Suprapubic skin (tissue), 4 donors: ENCODE results near the gene OGG1. TPM values are rescaled to one million over a fixed set of nuclear protein-coding genes. Genes with fewer than 3 reads are reported as not detected.

Experiments used
- DNase-seq, 2 donors: peaks; one replicate each; pipeline ENCODE4 v3.0.0-alpha.2; 2019; ENCODE audit warnings: low spot score in 2 of 2
- H3K27ac ChIP-seq: fragments of 200-600 bp; sonication (generic); one replicate; pipeline ENCODE4 v1.5.1; 2019
- H3K27me3 ChIP-seq: fragments of 200-600 bp; sonication (generic); one replicate; pipeline ENCODE4 v1.5.1; 2019
- H3K36me3 ChIP-seq: fragments of 200-600 bp; sonication (generic); one replicate; pipeline ENCODE4 v1.5.1; 2019
- H3K4me1 ChIP-seq: fragments of 200-600 bp; sonication (generic); one replicate; pipeline ENCODE4 v1.5.1; 2019
- H3K4me3 ChIP-seq: fragments of 200-600 bp; sonication (generic); one replicate; pipeline ENCODE4 v1.5.1; 2019; ENCODE audit warnings: mild to moderate bottlenecking
- H3K9me3 ChIP-seq: fragments of 200-600 bp; sonication (generic); one replicate; pipeline ENCODE4 v1.5.1; 2019
- EP300 ChIP-seq: sonication (generic); formaldehyde crosslinking; IDR thresholded peaks from one replicate; pipeline ENCODE4 v1.6.1; 2017; ENCODE audit warnings: antibody characterized with exemption
- POLR2A ChIP-seq, 2 donors: fragments of 450-650 bp; IDR thresholded peaks; one replicate each; pipeline ENCODE4 v1.6.1; 2017; ENCODE audit warnings: antibody characterized with exemption in 2 of 2, mild to moderate bottlenecking in 2 of 2, moderate library complexity in 2 of 2
- POLR2AphosphoS5 ChIP-seq, 3 donors: sonication (generic); formaldehyde crosslinking; IDR thresholded peaks; one replicate each; pipeline ENCODE4 v1.6.1; 2017; ENCODE audit warnings: antibody characterized with exemption in 3 of 3
- WGBS: methylation state at CpG from one replicate; pipeline ENCODE4 v1.1.5; 2018; 5-methylcytosine and 5-hydroxymethylcytosine counted together
- total RNA-seq, 4 donors: library from RNA; depleted of rRNA; stranded (reverse); fragments of >200 nt; gene quantifications; one replicate each; pipeline ENCODE4 v1.1.0, GENCODE V29; 2016
- TF ChIP-seq, protein P1 (sequence below), 2 donors: fragments of 200-600 bp in 1 of 2; fragments of 450-650 bp in 1 of 2; sonication (generic) in 1 of 2; IDR thresholded peaks; one replicate each; pipeline ENCODE4 v1.5.1; 2016 to 2019; ENCODE audit warnings: antibody characterized with exemption in 2 of 2, mild to moderate bottlenecking in 1 of 2, moderate library complexity in 1 of 2

OGG1 gene
- total RNA-seq, 4 donors from 2014 or later = 15.7 to 29.6 (median 25.5) TPM

DNA sequence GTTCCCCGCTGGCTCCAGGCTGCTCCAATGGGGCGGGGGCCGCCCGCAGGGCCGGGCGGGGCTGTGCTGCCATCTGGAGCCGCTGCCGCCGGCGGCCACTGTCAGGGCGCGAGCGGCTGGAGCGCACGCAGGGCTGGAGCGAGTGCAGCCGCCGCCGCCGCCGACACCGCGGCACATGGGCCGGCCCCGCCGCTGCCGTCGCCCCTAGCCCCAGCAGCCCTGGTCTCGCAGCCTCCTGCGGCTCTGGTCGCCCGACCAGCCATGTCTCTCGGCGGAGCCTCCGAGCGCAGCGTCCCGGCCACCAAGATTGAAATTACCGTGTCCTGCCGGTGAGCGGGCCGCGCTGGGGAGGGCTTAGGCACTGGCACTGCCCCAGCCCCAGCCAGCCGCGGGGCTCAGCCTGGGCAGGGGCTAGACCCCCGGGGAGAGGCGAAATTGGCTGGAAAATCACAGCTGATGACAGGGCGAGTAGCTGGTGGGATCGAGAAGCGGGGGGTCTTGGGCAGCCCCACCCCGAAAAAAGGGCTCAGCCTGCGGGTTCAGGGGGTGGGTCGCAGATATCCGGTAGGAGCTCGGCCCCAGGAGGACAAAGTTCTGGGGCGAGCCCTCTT lies 45.9 kb upstream of the OGG1 start, which contains the start of gene CPNE9:
Gene CPNE9 (plus strand): TSS at position 98 of the 611 bp plus-strand sequence. CDS start 164 bp downstream, at position 262.
- H3K9me3 ChIP-seq = no peaks in the 10 kb centered on the region
- 0% methylated on average over 3 of the region's 56 CpGs for WGBS
- DNase-seq = no peak
- TF ChIP-seq POLR2AphosphoS5 (IDR thresholded peaks at IDR 0.05) (no peak), EP300 (no peak), POLR2A (IDR thresholded peaks at IDR 0.05) (no peak)
- TF ChIP-seq, protein P1, sequence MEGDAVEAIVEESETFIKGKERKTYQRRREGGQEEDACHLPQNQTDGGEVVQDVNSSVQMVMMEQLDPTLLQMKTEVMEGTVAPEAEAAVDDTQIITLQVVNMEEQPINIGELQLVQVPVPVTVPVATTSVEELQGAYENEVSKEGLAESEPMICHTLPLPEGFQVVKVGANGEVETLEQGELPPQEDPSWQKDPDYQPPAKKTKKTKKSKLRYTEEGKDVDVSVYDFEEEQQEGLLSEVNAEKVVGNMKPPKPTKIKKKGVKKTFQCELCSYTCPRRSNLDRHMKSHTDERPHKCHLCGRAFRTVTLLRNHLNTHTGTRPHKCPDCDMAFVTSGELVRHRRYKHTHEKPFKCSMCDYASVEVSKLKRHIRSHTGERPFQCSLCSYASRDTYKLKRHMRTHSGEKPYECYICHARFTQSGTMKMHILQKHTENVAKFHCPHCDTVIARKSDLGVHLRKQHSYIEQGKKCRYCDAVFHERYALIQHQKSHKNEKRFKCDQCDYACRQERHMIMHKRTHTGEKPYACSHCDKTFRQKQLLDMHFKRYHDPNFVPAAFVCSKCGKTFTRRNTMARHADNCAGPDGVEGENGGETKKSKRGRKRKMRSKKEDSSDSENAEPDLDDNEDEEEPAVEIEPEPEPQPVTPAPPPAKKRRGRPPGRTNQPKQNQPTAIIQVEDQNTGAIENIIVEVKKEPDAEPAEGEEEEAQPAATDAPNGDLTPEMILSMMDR (IDR thresholded peaks at IDR 0.05) = no peak
- H3K27me3 ChIP-seq = peaks cover 11% of the 10 kb centered on the region
- H3K4me1 ChIP-seq = peaks cover 20% of the 10 kb centered on the region
- H3K36me3 ChIP-seq = peaks cover 27% of the 10 kb centered on the region
- H3K4me3 ChIP-seq = peak within 1 kb of the TSS; percentile 49
- no peak within 1 kb of the TSS for H3K27ac ChIP-seq

DNA sequence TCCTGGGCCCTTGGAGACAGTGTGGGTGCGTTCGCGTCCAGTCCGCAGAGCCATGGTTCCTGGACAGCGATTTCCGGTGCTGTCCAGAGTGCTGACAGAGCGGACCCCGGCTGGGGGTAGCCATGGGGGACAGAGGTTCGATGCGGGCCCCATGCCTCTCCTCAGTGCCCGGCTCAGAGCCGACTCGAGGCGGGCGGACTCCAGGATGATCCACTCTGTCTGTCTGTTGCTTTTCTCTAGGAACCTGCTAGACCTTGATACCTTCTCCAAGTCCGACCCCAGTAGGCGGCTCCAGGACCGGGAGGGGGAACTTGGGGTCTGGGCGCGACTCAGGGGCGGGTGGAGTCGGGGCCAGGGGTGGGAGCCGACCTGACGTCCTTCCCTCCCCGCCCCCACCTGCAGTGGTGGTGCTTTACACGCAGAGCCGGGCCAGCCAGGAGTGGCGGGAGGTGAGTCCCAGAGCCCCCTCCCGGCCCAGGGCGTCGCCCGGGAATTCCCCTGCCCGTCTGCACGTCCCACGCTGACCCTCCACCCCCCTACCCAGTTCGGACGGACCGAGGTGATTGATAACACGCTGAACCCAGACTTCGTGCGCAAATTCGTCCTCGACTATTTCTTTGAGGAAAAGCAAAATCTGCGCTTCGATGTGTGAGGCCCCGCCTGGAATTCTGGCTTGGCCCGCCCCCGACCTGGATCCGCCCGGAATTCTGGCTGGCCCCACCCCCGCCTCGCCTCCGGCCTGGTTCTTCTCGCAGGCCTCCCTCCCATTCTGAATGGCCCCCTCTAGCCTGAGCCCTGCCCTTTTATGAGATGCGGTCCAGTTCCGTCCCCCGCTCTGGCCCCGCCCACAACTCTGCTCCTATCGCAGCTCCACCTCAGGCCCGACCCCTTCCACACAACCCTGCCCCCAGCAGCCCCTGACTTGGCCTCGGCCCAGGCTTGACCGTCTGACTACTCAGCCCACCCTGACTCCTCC lies 45.1 kb upstream of the OGG1 start:
- peak overlapping the region; percentile 49 for H3K4me3 ChIP-seq
- no peak overlapping the region for H3K27ac ChIP-seq
- H3K36me3 ChIP-seq = peaks cover 20% of the 10 kb centered on the region
- DNase-seq = no peak
- H3K4me1 ChIP-seq = peaks cover 20% of the 10 kb centered on the region
- TF ChIP-seq POLR2AphosphoS5 (IDR thresholded peaks at IDR 0.05) (no peak), EP300 (no peak), POLR2A (IDR thresholded peaks at IDR 0.05) (no peak)
- TF ChIP-seq, protein P1 (IDR thresholded peaks at IDR 0.05) = no peak
- 2% methylated on average over 31 of the region's 62 CpGs for WGBS
- H3K9me3 ChIP-seq = no peaks in the 10 kb centered on the region
- H3K27me3 ChIP-seq = peaks cover 11% of the 10 kb centered on the region

DNA sequence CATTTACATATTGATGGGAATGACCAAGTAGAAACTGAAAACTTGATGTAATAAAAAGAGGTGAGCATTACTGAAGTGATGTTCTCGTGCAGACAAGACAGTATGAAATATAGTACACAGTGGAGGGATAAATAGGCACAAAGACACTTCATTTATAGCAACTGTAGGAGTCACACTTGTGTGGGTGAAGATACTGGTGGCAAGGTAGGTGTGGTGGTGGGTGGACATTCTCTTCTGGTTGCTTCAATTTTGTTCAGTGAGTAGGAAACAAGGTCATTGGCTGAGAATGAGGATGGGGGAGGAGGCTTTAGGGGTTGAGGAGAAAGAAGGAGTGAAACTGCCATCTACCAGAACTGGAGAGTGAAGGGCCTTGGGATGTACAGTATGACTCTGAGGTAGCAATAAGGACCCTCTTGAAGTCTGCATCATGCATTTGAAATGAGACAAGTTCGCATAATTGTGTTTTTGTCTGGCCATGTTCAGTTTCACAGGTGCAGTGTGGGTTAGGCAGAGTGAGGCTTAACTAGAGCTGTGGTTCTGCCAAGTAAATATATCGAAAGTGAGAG lies 39.5 kb upstream of the OGG1 start:
- 82% methylated on average over 3 of the region's 3 CpGs for WGBS

DNA sequence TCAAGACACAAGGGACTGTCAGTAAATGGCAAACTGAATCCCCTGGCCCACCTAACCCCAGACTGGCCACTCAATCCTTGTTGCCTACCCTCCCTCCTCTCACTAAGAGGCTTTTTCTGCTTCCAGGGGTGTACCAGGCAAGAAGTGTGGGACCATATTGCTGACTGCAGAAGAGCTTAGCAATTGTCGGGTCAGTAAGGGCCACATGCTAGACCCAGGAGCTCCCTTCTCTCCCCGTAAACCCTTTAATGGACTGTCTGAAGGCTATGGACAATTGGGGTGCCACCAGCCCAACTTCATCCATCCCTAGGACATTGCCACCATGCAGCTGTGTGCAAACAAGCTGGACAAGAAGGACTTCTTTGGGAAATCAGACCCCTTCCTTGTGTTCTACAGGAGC lies 37.3 kb upstream of the OGG1 start:
- H3K4me3 ChIP-seq = no peak overlapping the region
- no peaks in the 10 kb centered on the region for H3K36me3 ChIP-seq
- H3K27me3 ChIP-seq = no peaks in the 10 kb centered on the region
- DNase-seq = no peak
- H3K4me1 ChIP-seq = peaks cover 11% of the 10 kb centered on the region
- 90% methylated on average over 2 of the region's 2 CpGs for WGBS
- H3K27ac ChIP-seq = no peak overlapping the region
- TF ChIP-seq, protein P1 (IDR thresholded peaks at IDR 0.05) = no peak
- TF ChIP-seq POLR2AphosphoS5 (IDR thresholded peaks at IDR 0.05) (no peak), POLR2A (IDR thresholded peaks at IDR 0.05) (no peak), EP300 (no peak)
- no peaks in the 10 kb centered on the region for H3K9me3 ChIP-seq

More for the DNA sequence above, 39.5 kb upstream of the OGG1 start:
- Histone ChIP-seq H3K27me3 (no peaks in the 10 kb centered on the region), H3K9me3 (no peaks in the 10 kb centered on the region), H3K27ac (no peak overlapping the region), H3K4me3 (no peak overlapping the region), H3K4me1 (peaks cover 1% of the 10 kb centered on the region), H3K36me3 (no peaks in the 10 kb centered on the region)
- DNase-seq = no peak
- TF ChIP-seq EP300 (no peak), POLR2AphosphoS5 (IDR thresholded peaks at IDR 0.05) (no peak), POLR2A (IDR thresholded peaks at IDR 0.05) (no peak)
- TF ChIP-seq, protein P1 (IDR thresholded peaks at IDR 0.05) = no peak
